GM23338 (cell line): ENCODE measurements around the gene STXBP2. TPM values are rescaled to one million over a fixed set of nuclear protein-coding genes. Genes with fewer than 3 reads are reported as not detected.

ENCODE experiments used
- ATAC-seq: fragments of 200-7000 bp; cut with Tn5 transposase; 3 replicates; pipeline ENCODE4 v1.9.1; 2020
- DNase-seq: peaks from one replicate; pipeline ENCODE4 v3.0.0-alpha.2; 2015; ENCODE audit warnings: low spot score
- H2AFZ ChIP-seq: fragments of 200-600 bp; sonication (generic); 2 replicates; pipeline ENCODE4 v1.8.0; 2016; ENCODE audit warnings: antibody characterized with exemption, mild to moderate bottlenecking, moderate library complexity
- H3F3A ChIP-seq: fragments of 200-600 bp; sonication (generic); replicated peaks from 2 replicates; pipeline ENCODE4 v1.8.0; 2017; ENCODE audit warnings: antibody characterized with exemption, mixed run types, low read depth
- H3K27ac ChIP-seq: fragments of 200-600 bp; sonication (generic); 2 replicates; pipeline ENCODE4 v1.6.1; 2016; ENCODE audit warnings: low read depth
- H3K27me3 ChIP-seq: fragments of 200-600 bp; sonication (generic); 2 replicates; pipeline ENCODE4 v1.8.0; 2016; ENCODE audit warnings: mild to moderate bottlenecking, mixed run types, moderate library complexity; ENCODE audit not compliant: insufficient read depth
- H3K36me3 ChIP-seq: fragments of 200-600 bp; sonication (generic); 2 replicates; pipeline ENCODE4 v1.8.0; 2016; ENCODE audit warnings: mild to moderate bottlenecking; ENCODE audit not compliant: insufficient read depth
- H3K4me1 ChIP-seq: fragments of 200-600 bp; sonication (generic); 2 replicates; pipeline ENCODE4 v1.8.0; 2016; ENCODE audit warnings: mild to moderate bottlenecking, moderate library complexity; ENCODE audit not compliant: insufficient read depth
- H3K4me2 ChIP-seq: fragments of 200-600 bp; sonication (generic); 2 replicates; pipeline ENCODE4 v1.7.1; 2017; ENCODE audit warnings: mixed run types
- H3K4me3 ChIP-seq: fragments of 200-600 bp; sonication (generic); 2 replicates; pipeline ENCODE4 v1.6.1; 2016; ENCODE audit warnings: mixed run types
- H3K79me2 ChIP-seq: fragments of 200-600 bp; sonication (generic); replicated peaks from 2 replicates; pipeline ENCODE4 v1.8.0; 2017; ENCODE audit warnings: mild to moderate bottlenecking; ENCODE audit not compliant: insufficient read depth
- H3K9me2 ChIP-seq: fragments of 200-600 bp; sonication (generic); 2 replicates; pipeline ENCODE4 v1.8.0; 2017; ENCODE audit not compliant: insufficient read depth
- H4K20me1 ChIP-seq: fragments of 200-600 bp; sonication (generic); replicated peaks from 2 replicates; pipeline ENCODE4 v1.8.0; 2017; ENCODE audit warnings: mild to moderate bottlenecking; ENCODE audit not compliant: insufficient read depth
- H3K27ac Mint-ChIP-seq: 2 replicates; pipeline ENCODE4 v1.8.0; 2020; ENCODE audit warnings: inconsistent platforms, mild to moderate bottlenecking, moderate library complexity, mixed read lengths
- H3K27me3 Mint-ChIP-seq: 3 replicates; pipeline ENCODE4 v1.8.0; 2022; ENCODE audit warnings: low read depth, mild to moderate bottlenecking, moderate library complexity, mixed read lengths, inconsistent platforms; ENCODE audit not compliant: insufficient read depth, poor library complexity
- H3K36me3 Mint-ChIP-seq: 3 replicates; pipeline ENCODE4 v1.8.0; 2021; ENCODE audit warnings: low read depth, mild to moderate bottlenecking, inconsistent platforms, moderate library complexity, mixed read lengths
- H3K4me1 Mint-ChIP-seq: 3 replicates; pipeline ENCODE4 v1.8.0; 2020; ENCODE audit warnings: mild to moderate bottlenecking, inconsistent platforms, mixed read lengths
- H3K4me3 Mint-ChIP-seq: 3 replicates; pipeline ENCODE4 v1.8.0; 2021; ENCODE audit warnings: moderate library complexity, mild to moderate bottlenecking, inconsistent platforms, mixed read lengths
- H3K9me3 Mint-ChIP-seq: 3 replicates; pipeline ENCODE4 v1.8.0; 2020; ENCODE audit warnings: moderate library complexity, mild to moderate bottlenecking, inconsistent platforms, mixed read lengths
- CTCF ChIP-seq, 2 experiments: fragments of 200-600 bp in 1 of 2; sonication (generic) in 1 of 2; conservative IDR thresholded peaks; 2 replicates each; pipeline versions ENCODE4 v1.5.1 to v1.6.1; 2016 to 2017; ENCODE audit warnings: antibody characterized with exemption in 2 of 2, low read depth in 2 of 2, mild to moderate bottlenecking in 2 of 2, moderate library complexity in 1 of 2
- EZH2 ChIP-seq: fragments of 200-600 bp; sonication (generic); IDR thresholded peaks from one replicate; pipeline ENCODE4 v1.8.0; 2017; ENCODE audit warnings: antibody characterized with exemption, mild to moderate bottlenecking, low read depth; ENCODE audit not compliant: unreplicated experiment
- EZH2phosphoT487 ChIP-seq: fragments of 200-600 bp; sonication (generic); IDR thresholded peaks from one replicate; pipeline ENCODE4 v1.8.1; 2018; ENCODE audit warnings: antibody characterized with exemption; ENCODE audit not compliant: unreplicated experiment
- JUNB ChIP-seq: IDR thresholded peaks from one replicate; pipeline ENCODE4 v1.6.1; 2016; ENCODE audit warnings: antibody characterized with exemption; ENCODE audit not compliant: unreplicated experiment
- NANOG ChIP-seq: IDR thresholded peaks from 2 replicates; pipeline ENCODE4 v1.6.1; 2016; ENCODE audit warnings: antibody characterized with exemption, borderline replicate concordance
- STAT1 ChIP-seq: IDR thresholded peaks from one replicate; pipeline ENCODE4 v1.6.1; 2016; ENCODE audit warnings: antibody characterized with exemption; ENCODE audit not compliant: unreplicated experiment
- ZNF114 ChIP-seq: fragments of 250-450 bp; sonication (Bioruptor Pico); IDR thresholded peaks from 2 replicates; pipeline ENCODE4 v1.5.0; 2020; ENCODE audit warnings: mild to moderate bottlenecking, moderate library complexity
- ZNF331 ChIP-seq: fragments of 250-450 bp; sonication (Bioruptor Pico); IDR thresholded peaks from 2 replicates; pipeline ENCODE4 v1.5.0; 2020; ENCODE audit warnings: low read depth, mild to moderate bottlenecking, moderate library complexity
- polyA plus RNA-seq: library from polyadenylated mRNA; unstranded; fragments of >200 nt; fragmentation: Nextera tagmentation; extraction: Ambion mirVana; gene quantifications from 2 replicates; pipeline ENCODE4 v1.2.1, GENCODE V29; 2016
- total RNA-seq: library from RNA; depleted of rRNA; stranded (reverse); fragments of >200 nt; shearing (Covaris generic); gene quantifications from 2 replicates; pipeline ENCODE4 v1.2.3, GENCODE V29; 2014
- TF ChIP-seq, protein P1 (sequence below): IDR thresholded peaks from one replicate; pipeline ENCODE4 v1.6.1; 2018; ENCODE audit warnings: antibody characterized with exemption; ENCODE audit not compliant: unreplicated experiment
- TF ChIP-seq, protein P2 (sequence below): fragments of 250-450 bp; sonication (Bioruptor Pico); IDR thresholded peaks from 2 replicates; pipeline ENCODE4 v1.5.0; 2020; ENCODE audit warnings: mild to moderate bottlenecking, moderate library complexity

The STXBP2 gene
- total and polyA plus RNA-seq, 2 experiments from 2014 or later, result 42.6 to 55.8 TPM

GRCh38 chr19:7690779-7691258, 53.9 kb downstream of the STXBP2 start:
- no peak overlapping the region for H3K4me3 Mint-ChIP-seq
- Histone ChIP-seq H3K4me2 (no peak overlapping the region), H3K4me3 (no peak overlapping the region), H3K27ac (no peak overlapping the region), H3K9me2 (peaks cover 4% of the 10 kb centered on the region; the same call in 1 of the 2 replicates), H2AFZ (no peak overlapping the region), H3K4me1 (no peaks in the 10 kb centered on the region; the same call in 1 of the 2 replicates), H3K27me3 (0 out of 2 replicates have a peak, but pooled peaks cover 2% of the 10 kb centered on the region), H3F3A (no peaks in the 10 kb centered on the region), H3K79me2 (no peaks in the 10 kb centered on the region), H4K20me1 (no peaks in the 10 kb centered on the region), H3K36me3 (no peaks in the 10 kb centered on the region)
- no peaks in the 10 kb centered on the region for H3K9me3 Mint-ChIP-seq
- no peak overlapping the region for H3K27ac Mint-ChIP-seq
- H3K36me3 Mint-ChIP-seq, result peaks cover 3% of the 10 kb centered on the region; the same call in 1 of the 3 replicates
- peaks cover 11% of the 10 kb centered on the region for H3K27me3 Mint-ChIP-seq
- no peak for ATAC-seq
- no peak for DNase-seq
- H3K4me1 Mint-ChIP-seq, result no peaks in the 10 kb centered on the region; the same call in 2 of the 3 replicates
- TF ChIP-seq CTCF (conservative IDR thresholded peaks at IDR 0.05; ENCODE audit: low read depth in 2 of 2) (no peak), NANOG (no peak), STAT1 (no peak), ZNF331 (no peak)

DNA sequence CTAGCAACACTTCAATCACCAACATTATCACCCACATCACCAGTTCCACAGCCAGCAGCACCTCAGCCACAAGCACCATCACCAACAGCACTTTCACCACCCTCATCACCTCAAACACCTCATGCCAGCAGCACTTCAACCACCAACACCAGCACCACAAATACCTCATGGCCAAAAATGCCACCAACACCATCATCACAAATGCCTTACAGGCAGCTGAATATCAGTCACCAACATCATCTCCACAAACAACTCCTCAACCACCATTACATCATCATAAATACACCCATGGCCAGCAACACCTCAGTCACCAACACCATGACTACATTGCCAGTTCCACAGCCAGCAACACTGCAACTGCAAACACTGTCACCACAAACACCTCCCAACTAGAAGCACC, 54.6 kb downstream of the STXBP2 start:
- H2AFZ ChIP-seq, result no peak overlapping the region
- H3K36me3 ChIP-seq, result no peaks in the 10 kb centered on the region
- Mint-ChIP-seq H3K4me3 (no peak overlapping the region), H3K36me3 (no peaks in the 10 kb centered on the region), H3K4me1 (peaks cover under 1% of the 10 kb centered on the region; the same call in 1 of the 3 replicates), H3K27me3 (peaks cover 8% of the 10 kb centered on the region), H3K9me3 (no peaks in the 10 kb centered on the region), H3K27ac (no peak overlapping the region)
- H3K4me1 ChIP-seq, result no peaks in the 10 kb centered on the region
- H3K79me2 ChIP-seq, result no peaks in the 10 kb centered on the region
- H3K27ac ChIP-seq, result no peak overlapping the region
- no peaks in the 10 kb centered on the region for H3F3A ChIP-seq
- H3K9me2 ChIP-seq, result peaks cover 4% of the 10 kb centered on the region; the same call in 1 of the 2 replicates
- 0 out of 2 replicates have a peak, but pooled peaks cover 2% of the 10 kb centered on the region for H3K27me3 ChIP-seq
- no peak overlapping the region for H3K4me2 ChIP-seq
- no peak overlapping the region for H3K4me3 ChIP-seq
- ATAC-seq, result no peak
- no peaks in the 10 kb centered on the region for H4K20me1 ChIP-seq
- DNase-seq, result no peak
- TF ChIP-seq ZNF331 (no peak), EZH2 (no peak), EZH2phosphoT487 (no peak), STAT1 (no peak), NANOG (no peak), JUNB (no peak), ZNF114 (CRISPR knock-in tag) (no peak)
- TF ChIP-seq, protein P1, sequence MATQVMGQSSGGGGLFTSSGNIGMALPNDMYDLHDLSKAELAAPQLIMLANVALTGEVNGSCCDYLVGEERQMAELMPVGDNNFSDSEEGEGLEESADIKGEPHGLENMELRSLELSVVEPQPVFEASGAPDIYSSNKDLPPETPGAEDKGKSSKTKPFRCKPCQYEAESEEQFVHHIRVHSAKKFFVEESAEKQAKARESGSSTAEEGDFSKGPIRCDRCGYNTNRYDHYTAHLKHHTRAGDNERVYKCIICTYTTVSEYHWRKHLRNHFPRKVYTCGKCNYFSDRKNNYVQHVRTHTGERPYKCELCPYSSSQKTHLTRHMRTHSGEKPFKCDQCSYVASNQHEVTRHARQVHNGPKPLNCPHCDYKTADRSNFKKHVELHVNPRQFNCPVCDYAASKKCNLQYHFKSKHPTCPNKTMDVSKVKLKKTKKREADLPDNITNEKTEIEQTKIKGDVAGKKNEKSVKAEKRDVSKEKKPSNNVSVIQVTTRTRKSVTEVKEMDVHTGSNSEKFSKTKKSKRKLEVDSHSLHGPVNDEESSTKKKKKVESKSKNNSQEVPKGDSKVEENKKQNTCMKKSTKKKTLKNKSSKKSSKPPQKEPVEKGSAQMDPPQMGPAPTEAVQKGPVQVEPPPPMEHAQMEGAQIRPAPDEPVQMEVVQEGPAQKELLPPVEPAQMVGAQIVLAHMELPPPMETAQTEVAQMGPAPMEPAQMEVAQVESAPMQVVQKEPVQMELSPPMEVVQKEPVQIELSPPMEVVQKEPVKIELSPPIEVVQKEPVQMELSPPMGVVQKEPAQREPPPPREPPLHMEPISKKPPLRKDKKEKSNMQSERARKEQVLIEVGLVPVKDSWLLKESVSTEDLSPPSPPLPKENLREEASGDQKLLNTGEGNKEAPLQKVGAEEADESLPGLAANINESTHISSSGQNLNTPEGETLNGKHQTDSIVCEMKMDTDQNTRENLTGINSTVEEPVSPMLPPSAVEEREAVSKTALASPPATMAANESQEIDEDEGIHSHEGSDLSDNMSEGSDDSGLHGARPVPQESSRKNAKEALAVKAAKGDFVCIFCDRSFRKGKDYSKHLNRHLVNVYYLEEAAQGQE, result no peak
- TF ChIP-seq, protein P2, sequence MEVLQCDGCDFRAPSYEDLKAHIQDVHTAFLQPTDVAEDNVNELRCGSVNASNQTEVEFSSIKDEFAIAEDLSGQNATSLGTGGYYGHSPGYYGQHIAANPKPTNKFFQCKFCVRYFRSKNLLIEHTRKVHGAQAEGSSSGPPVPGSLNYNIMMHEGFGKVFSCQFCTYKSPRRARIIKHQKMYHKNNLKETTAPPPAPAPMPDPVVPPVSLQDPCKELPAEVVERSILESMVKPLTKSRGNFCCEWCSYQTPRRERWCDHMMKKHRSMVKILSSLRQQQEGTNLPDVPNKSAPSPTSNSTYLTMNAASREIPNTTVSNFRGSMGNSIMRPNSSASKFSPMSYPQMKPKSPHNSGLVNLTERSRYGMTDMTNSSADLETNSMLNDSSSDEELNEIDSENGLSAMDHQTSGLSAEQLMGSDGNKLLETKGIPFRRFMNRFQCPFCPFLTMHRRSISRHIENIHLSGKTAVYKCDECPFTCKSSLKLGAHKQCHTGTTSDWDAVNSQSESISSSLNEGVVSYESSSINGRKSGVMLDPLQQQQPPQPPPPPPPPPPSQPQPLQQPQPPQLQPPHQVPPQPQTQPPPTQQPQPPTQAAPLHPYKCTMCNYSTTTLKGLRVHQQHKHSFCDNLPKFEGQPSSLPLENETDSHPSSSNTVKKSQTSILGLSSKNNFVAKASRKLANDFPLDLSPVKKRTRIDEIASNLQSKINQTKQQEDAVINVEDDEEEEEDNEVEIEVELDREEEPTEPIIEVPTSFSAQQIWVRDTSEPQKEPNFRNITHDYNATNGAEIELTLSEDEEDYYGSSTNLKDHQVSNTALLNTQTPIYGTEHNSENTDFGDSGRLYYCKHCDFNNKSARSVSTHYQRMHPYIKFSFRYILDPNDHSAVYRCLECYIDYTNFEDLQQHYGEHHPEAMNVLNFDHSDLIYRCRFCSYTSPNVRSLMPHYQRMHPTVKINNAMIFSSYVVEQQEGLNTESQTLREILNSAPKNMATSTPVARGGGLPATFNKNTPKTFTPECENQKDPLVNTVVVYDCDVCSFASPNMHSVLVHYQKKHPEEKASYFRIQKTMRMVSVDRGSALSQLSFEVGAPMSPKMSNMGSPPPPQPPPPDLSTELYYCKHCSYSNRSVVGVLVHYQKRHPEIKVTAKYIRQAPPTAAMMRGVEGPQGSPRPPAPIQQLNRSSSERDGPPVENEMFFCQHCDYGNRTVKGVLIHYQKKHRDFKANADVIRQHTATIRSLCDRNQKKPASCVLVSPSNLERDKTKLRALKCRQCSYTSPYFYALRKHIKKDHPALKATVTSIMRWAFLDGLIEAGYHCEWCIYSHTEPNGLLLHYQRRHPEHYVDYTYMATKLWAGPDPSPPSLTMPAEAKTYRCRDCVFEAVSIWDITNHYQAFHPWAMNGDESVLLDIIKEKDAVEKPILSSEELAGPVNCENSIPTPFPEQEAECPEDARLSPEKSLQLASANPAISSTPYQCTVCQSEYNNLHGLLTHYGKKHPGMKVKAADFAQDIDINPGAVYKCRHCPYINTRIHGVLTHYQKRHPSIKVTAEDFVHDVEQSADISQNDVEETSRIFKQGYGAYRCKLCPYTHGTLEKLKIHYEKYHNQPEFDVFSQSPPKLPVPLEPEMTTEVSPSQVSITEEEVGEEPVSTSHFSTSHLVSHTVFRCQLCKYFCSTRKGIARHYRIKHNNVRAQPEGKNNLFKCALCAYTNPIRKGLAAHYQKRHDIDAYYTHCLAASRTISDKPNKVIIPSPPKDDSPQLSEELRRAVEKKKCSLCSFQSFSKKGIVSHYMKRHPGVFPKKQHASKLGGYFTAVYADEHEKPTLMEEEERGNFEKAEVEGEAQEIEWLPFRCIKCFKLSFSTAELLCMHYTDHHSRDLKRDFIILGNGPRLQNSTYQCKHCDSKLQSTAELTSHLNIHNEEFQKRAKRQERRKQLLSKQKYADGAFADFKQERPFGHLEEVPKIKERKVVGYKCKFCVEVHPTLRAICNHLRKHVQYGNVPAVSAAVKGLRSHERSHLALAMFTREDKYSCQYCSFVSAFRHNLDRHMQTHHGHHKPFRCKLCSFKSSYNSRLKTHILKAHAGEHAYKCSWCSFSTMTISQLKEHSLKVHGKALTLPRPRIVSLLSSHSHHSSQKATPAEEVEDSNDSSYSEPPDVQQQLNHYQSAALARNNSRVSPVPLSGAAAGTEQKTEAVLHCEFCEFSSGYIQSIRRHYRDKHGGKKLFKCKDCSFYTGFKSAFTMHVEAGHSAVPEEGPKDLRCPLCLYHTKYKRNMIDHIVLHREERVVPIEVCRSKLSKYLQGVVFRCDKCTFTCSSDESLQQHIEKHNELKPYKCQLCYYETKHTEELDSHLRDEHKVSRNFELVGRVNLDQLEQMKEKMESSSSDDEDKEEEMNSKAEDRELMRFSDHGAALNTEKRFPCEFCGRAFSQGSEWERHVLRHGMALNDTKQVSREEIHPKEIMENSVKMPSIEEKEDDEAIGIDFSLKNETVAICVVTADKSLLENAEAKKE, result no peak
